SK-N-SH treated with all-trans-retinoic acid at 6 μM for 48 hours (cell line): ENCODE results near the gene MAST4.

ENCODE experiments used
- ATAC-seq: fragments of 200-7000 bp; cut with Tn5 transposase; 3 replicates; pipeline ENCODE4 v1.9.1; 2020; ENCODE audit warnings: mild to moderate bottlenecking, moderate library complexity
- CSDC2 ChIP-seq: fragments of 250-450 bp; sonication (Bioruptor Pico); IDR thresholded peaks from 2 replicates; pipeline ENCODE4 v1.5.0; 2020; ENCODE audit warnings: mild to moderate bottlenecking, moderate library complexity
- ESRRG ChIP-seq: fragments of 250-450 bp; sonication (Bioruptor Pico); IDR thresholded peaks from 2 replicates; pipeline ENCODE4 v1.6.1; 2021; ENCODE audit warnings: mild to moderate bottlenecking
- ISL1 ChIP-seq: fragments of 250-450 bp; sonication (Bioruptor Pico); IDR thresholded peaks from 2 replicates; pipeline ENCODE4 v2.1.2; 2022; ENCODE audit warnings: mild to moderate bottlenecking, moderate library complexity
- PPARA ChIP-seq: fragments of 250-450 bp; sonication (Bioruptor Pico); IDR thresholded peaks from 2 replicates; pipeline ENCODE4 v1.5.0; 2020; ENCODE audit warnings: mild to moderate bottlenecking, borderline replicate concordance
- SNAI2 ChIP-seq: fragments of 250-450 bp; sonication (Bioruptor Pico); IDR thresholded peaks from 2 replicates; pipeline ENCODE4 v1.5.0; 2020; ENCODE audit warnings: mild to moderate bottlenecking, moderate library complexity
- ZC3H10 ChIP-seq: fragments of 250-450 bp; sonication (Bioruptor Pico); IDR thresholded peaks from 2 replicates; pipeline ENCODE4 v1.5.1; 2021; ENCODE audit warnings: mild to moderate bottlenecking, moderate library complexity
- ZNF565 ChIP-seq: fragments of 450-650 bp; formaldehyde crosslinking; conservative IDR thresholded peaks from 2 replicates; pipeline ENCODE4 v1.5.0; 2020; ENCODE audit warnings: low read depth, mild to moderate bottlenecking, moderate library complexity
- TF ChIP-seq, protein P1 (sequence below): fragments of 250-450 bp; sonication (Bioruptor Pico); IDR thresholded peaks from 2 replicates; pipeline ENCODE4 v1.8.0; 2021; ENCODE audit warnings: low read depth, mild to moderate bottlenecking, moderate library complexity, borderline replicate concordance
- TF ChIP-seq, protein P2 (sequence below): fragments of 250-450 bp; sonication (Bioruptor Pico); IDR thresholded peaks from 2 replicates; pipeline ENCODE4 v1.5.1; 2020; ENCODE audit warnings: low read depth, mild to moderate bottlenecking, moderate library complexity

MAST4 gene

DNA sequence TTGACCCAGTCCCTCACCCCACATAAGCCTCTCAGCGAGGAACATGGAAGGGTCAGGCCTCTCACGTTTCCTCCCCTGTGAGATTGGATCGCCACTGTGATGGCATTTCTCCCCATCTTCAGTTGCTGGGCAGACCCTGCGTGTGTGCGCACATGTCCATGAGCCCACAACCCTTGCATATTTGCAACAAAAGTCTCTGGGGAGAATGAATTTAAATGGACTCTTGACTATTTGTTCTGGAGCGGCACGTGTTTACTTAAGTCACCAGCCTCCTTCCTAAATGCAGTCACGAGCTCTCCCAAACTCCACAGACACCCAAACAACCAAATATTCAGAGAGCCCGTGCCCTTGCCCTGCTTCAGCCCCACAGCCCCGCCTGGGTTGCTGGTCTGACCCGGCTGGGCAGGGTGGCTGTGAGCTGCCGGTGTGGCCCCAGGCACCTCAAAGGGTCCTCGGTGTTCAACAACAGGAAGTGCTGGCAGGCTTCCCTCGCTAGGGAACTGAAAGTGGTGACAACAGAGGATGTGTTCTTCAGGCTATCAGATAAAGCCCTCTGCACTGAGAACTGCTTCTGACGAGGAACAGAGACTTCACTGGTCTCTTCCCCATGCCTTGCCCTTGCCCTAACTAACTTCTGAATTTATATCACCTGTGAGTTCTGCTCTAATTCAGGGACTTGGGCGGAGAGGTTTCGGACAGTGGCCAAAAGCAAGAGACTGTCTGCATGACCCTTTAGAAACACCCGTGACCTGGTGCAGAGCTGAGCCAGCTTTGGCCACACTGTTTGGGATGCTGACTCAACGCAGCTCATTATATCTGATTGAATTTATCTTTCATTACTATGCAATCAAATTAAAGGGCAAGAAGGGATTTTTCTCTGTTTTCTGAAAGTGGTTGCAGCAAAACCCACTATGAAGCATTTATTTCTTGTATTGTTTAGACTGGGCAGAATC is 619.6 kb downstream of the MAST4 start (continued):
- no peak for TF ChIP-seq ZC3H10 (CRISPR knock-in tag)

DNA sequence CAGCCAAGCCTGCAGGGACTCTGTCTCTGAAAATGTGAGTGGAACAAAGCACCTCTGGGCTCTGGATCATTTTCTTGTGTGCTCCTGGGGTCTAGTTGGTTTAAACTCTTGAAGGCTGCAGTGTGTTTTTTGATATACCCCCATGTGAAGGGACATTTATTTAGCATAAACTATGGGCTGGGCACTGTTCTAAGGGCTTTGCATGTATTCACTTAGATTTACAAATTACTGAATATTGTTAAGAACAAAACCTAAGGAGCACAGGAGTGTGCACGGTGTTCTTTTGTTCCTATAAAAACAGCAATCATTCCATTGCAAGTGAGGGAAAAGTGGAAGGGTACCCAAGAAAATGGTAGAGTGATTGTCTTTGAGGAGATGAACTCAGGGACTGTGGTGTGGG is 620.4 kb downstream of the MAST4 start:
- ATAC-seq: no peak
- TF ChIP-seq ESRRG: no peak
- no peak for TF ChIP-seq ISL1 (CRISPR knock-in tag)
- no peak for TF ChIP-seq ZNF565
- TF ChIP-seq ZC3H10 (CRISPR knock-in tag): no peak
- no peak for TF ChIP-seq CSDC2 (CRISPR knock-in tag)
- TF ChIP-seq SNAI2 (CRISPR knock-in tag): no peak
- TF ChIP-seq PPARA (CRISPR knock-in tag): no peak
- TF ChIP-seq, protein P1, sequence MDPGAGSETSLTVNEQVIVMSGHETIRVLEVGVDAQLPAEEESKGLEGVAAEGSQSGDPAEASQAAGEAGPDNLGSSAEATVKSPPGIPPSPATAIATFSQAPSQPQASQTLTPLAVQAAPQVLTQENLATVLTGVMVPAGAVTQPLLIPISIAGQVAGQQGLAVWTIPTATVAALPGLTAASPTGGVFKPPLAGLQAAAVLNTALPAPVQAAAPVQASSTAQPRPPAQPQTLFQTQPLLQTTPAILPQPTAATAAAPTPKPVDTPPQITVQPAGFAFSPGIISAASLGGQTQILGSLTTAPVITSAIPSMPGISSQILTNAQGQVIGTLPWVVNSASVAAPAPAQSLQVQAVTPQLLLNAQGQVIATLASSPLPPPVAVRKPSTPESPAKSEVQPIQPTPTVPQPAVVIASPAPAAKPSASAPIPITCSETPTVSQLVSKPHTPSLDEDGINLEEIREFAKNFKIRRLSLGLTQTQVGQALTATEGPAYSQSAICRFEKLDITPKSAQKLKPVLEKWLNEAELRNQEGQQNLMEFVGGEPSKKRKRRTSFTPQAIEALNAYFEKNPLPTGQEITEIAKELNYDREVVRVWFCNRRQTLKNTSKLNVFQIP: no peak
- TF ChIP-seq, protein P2, sequence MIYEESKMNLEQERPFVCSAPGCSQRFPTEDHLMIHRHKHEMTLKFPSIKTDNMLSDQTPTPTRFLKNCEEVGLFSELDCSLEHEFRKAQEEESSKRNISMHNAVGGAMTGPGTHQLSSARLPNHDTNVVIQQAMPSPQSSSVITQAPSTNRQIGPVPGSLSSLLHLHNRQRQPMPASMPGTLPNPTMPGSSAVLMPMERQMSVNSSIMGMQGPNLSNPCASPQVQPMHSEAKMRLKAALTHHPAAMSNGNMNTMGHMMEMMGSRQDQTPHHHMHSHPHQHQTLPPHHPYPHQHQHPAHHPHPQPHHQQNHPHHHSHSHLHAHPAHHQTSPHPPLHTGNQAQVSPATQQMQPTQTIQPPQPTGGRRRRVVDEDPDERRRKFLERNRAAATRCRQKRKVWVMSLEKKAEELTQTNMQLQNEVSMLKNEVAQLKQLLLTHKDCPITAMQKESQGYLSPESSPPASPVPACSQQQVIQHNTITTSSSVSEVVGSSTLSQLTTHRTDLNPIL: no peak
